Activated B cell treated with CpG ODN at 0.5 μM for 24 hours (primary cell): ENCODE data around the gene SETMAR. TPM values are rescaled to one million over a fixed set of nuclear protein-coding genes. Genes with fewer than 3 reads are reported as not detected.
"Not testable (repeated sequence)": the region's sequence is repeated elsewhere in the genome, so short reads cannot be mapped to it uniquely, and the experiment has no call there.

Experiments
- ATAC-seq: fragments of 200-7000 bp; cut with Tn5 transposase; one replicate; pipeline ENCODE4 v1.10.0; 2021; ENCODE audit warnings: low read depth, mild to moderate bottlenecking, moderate library complexity
- CTCF ChIA-PET: fragments of 350-600 bp; sonication (Branson Sonifier 250); formaldehyde crosslinking; loops from one replicate; lab custom pipeline; 2021; ENCODE audit warnings: antibody characterized with exemption; lab: Charles Lee
- POLR2A ChIA-PET: fragments of 350-600 bp; sonication (Branson Sonifier 250); formaldehyde crosslinking; loops from one replicate; lab custom pipeline; 2021; ENCODE audit warnings: antibody characterized with exemption; lab: Charles Lee
- DNase-seq: peaks from one replicate; pipeline ENCODE4 v3.0.0; 2022
- H3K27ac Mint-ChIP-seq: one replicate; pipeline ENCODE4 v1.8.0; 2020; ENCODE audit warnings: mixed read lengths
- H3K27me3 Mint-ChIP-seq: one replicate; pipeline ENCODE4 v1.8.0; 2021; ENCODE audit warnings: mixed read lengths
- H3K36me3 Mint-ChIP-seq: one replicate; pipeline ENCODE4 v1.8.0; 2021; ENCODE audit warnings: low read depth, mixed read lengths
- H3K4me1 Mint-ChIP-seq: one replicate; pipeline ENCODE4 v1.8.0; 2021; ENCODE audit warnings: mixed read lengths
- H3K4me3 Mint-ChIP-seq: one replicate; pipeline ENCODE4 v1.8.0; 2020; ENCODE audit warnings: mild to moderate bottlenecking, mixed read lengths
- H3K9me3 Mint-ChIP-seq: one replicate; pipeline ENCODE4 v1.8.0; 2020; ENCODE audit warnings: mixed read lengths
- CTCF ChIP-seq: fragments of 200-600 bp; IDR thresholded peaks from one replicate; pipeline ENCODE4 v1.8.0; 2022; ENCODE audit warnings: antibody characterized with exemption, mild to moderate bottlenecking
- intact Hi-C: fragments of 100-400 bp; cut with micrococcal nuclease; formaldehyde crosslinking; loops from one replicate; pipeline ENCODE4 v1.15.1; 2024
- total RNA-seq: library from RNA; stranded (reverse); gene quantifications from 2 replicates; pipeline ENCODE4 v1.2.3, GENCODE V29; 2022

SETMAR gene
- total RNA-seq, 1 donor from 2014 or later, result 11.4 TPM

- POLR2A ChIA-PET, result no interaction called here
- Mint-ChIP-seq H3K27ac (peak overlapping the region; percentile 98), H3K4me3 (peak overlapping the region; percentile 98), H3K27me3 (no peaks in the 10 kb centered on the region), H3K36me3 (peaks cover 13% of the 10 kb centered on the region), H3K9me3 (no peaks in the 10 kb centered on the region), H3K4me1 (peaks cover 11% of the 10 kb centered on the region)
- CTCF ChIA-PET, result no interaction called here
- no peak for DNase-seq
- intact Hi-C loops, result loop anchor here (1.0 to 10.0 kb wide), 6 partner anchors 164 to 1176 kb away; partner anchors contain the start of genes ARL8B, CRBN, ITPR1 and SUMF1
- no peak for TF ChIP-seq CTCF
- no peak for ATAC-seq
Observed at GRCh38 chr3:4302747-4303146, 422 bp upstream of the SETMAR start.

GRCh38 chr3:4305210-4305609 lies 2.0 kb downstream of the SETMAR start:
- intact Hi-C loops, result loop anchor here (10.0 kb wide), 1 partner anchor 680 kb away; no protein-coding TSS in a partner anchor
- ATAC-seq, H3K4me3 Mint-ChIP-seq, DNase-seq, CTCF ChIA-PET, POLR2A ChIA-PET, H3K27me3 Mint-ChIP-seq, H3K9me3 Mint-ChIP-seq, H3K27ac Mint-ChIP-seq: not testable (repeated sequence)
- Mint-ChIP-seq H3K4me1 (peaks cover 11% of the 10 kb centered on the region), H3K36me3 (peaks cover 17% of the 10 kb centered on the region)

GRCh38 chr3:4306091-4306490 lies 2.9 kb downstream of the SETMAR start:
- intact Hi-C loops, result loop anchor here (10.0 kb wide), 1 partner anchor 679 kb away; no protein-coding TSS in a partner anchor
- no peaks in the 10 kb centered on the region for H3K27me3 Mint-ChIP-seq

GRCh38 chr3:4306860-4307259 lies 3.7 kb downstream of the SETMAR start:
- no peak for TF ChIP-seq CTCF
- DNase-seq (no peak), ATAC-seq (no peak)
- H3K4me1 Mint-ChIP-seq, result peaks cover 11% of the 10 kb centered on the region
- no peaks in the 10 kb centered on the region for H3K27me3 Mint-ChIP-seq
- no peak overlapping the region for H3K27ac Mint-ChIP-seq
- no peak overlapping the region for H3K4me3 Mint-ChIP-seq
- ChIA-PET CTCF (no interaction called here), POLR2A (no interaction called here)
- intact Hi-C loops, result loop anchor here (10.0 kb wide), 1 partner anchor 678 kb away; no protein-coding TSS in a partner anchor
- peaks cover 17% of the 10 kb centered on the region for H3K36me3 Mint-ChIP-seq
- no peaks in the 10 kb centered on the region for H3K9me3 Mint-ChIP-seq

More at GRCh38 chr3:4306091-4306490, 2.9 kb downstream of the SETMAR start:
- ATAC-seq, result no peak
- DNase-seq, result no peak
- no peak overlapping the region for H3K4me3 Mint-ChIP-seq
- peaks cover 17% of the 10 kb centered on the region for H3K36me3 Mint-ChIP-seq
- ChIA-PET CTCF (no interaction called here), POLR2A (no interaction called here)
- no peak for TF ChIP-seq CTCF
- no peak overlapping the region for H3K27ac Mint-ChIP-seq
- H3K4me1 Mint-ChIP-seq, result peaks cover 11% of the 10 kb centered on the region
- H3K9me3 Mint-ChIP-seq, result no peaks in the 10 kb centered on the region

- H3K36me3 Mint-ChIP-seq, result peaks cover 24% of the 10 kb centered on the region
- no peak for TF ChIP-seq CTCF
- no peaks in the 10 kb centered on the region for H3K9me3 Mint-ChIP-seq
- no peak overlapping the region for H3K27ac Mint-ChIP-seq
- H3K4me3 Mint-ChIP-seq, result no peak overlapping the region
- H3K4me1 Mint-ChIP-seq, result no peaks in the 10 kb centered on the region
- CTCF ChIA-PET, result no interaction called here
- intact Hi-C loops, result loop anchor here (10.0 kb wide), 1 partner anchor 675 kb away; no protein-coding TSS in a partner anchor
- POLR2A ChIA-PET, result no interaction called here
- no peak for DNase-seq
- no peaks in the 10 kb centered on the region for H3K27me3 Mint-ChIP-seq
- no peak for ATAC-seq
Observed at GRCh38 chr3:4309491-4310128, 6.4 kb downstream of the SETMAR start.
